HepG2 (cell line): ENCODE results near the gene RIPOR3.

Experiments used
- ATF3 ChIP-seq: sonication (generic); formaldehyde crosslinking; IDR thresholded peaks from 2 replicates; pipeline ENCODE4 v1.4.0; 2020; ENCODE audit warnings: missing genetic modification reagents
- FOXM1 ChIP-seq: sonication (generic); formaldehyde crosslinking; IDR thresholded peaks from 2 replicates; pipeline ENCODE4 v1.5.0; 2020; ENCODE audit warnings: missing genetic modification reagents
- GFI1 ChIP-seq: sonication (generic); formaldehyde crosslinking; IDR thresholded peaks from 2 replicates; pipeline ENCODE4 v1.5.0; 2020; ENCODE audit warnings: missing genetic modification reagents, mild to moderate bottlenecking, borderline replicate concordance
- POLR2A ChIP-seq, 2 experiments: IDR thresholded peaks; 2 replicates each; pipeline ENCODE4 v1.6.1; 2011; ENCODE audit warnings: low read depth in 2 of 2, low read length in 2 of 2, mild to moderate bottlenecking in 1 of 2, moderate library complexity in 1 of 2; ENCODE audit not compliant: insufficient read depth in 1 of 2
- RBM39 ChIP-seq: fragments of 200-400 bp; formaldehyde crosslinking; IDR thresholded peaks from one replicate; pipeline ENCODE4 v1.6.1; 2018; ENCODE audit warnings: antibody characterized with exemption, mild to moderate bottlenecking, low read depth, low read length; ENCODE audit not compliant: poor library complexity, severe bottlenecking
- RORA ChIP-seq: sonication (generic); formaldehyde crosslinking; IDR thresholded peaks from 2 replicates; pipeline ENCODE4 v1.5.0; 2020; ENCODE audit warnings: mild to moderate bottlenecking, missing genetic modification reagents, moderate library complexity
- SP1 ChIP-seq, 2 experiments: fragments of 450-650 bp in 1 of 2; sonication (generic) in 1 of 2; formaldehyde crosslinking in 1 of 2; IDR thresholded peaks; 2 replicates each; pipeline versions ENCODE4 v1.4.0 to v1.6.1; 2016 to 2020; ENCODE audit warnings: missing genetic modification reagents in 1 of 2
- SUZ12 ChIP-seq: fragments of 150-350 bp; IDR thresholded peaks from 2 replicates; pipeline ENCODE4 v1.6.1; 2014; ENCODE audit warnings: low read depth, low read length
- ZNF24 ChIP-seq: fragments of 450-650 bp; IDR thresholded peaks from 2 replicates; pipeline ENCODE4 v1.6.1; 2017; ENCODE audit warnings: antibody characterized with exemption, mild to moderate bottlenecking
- ZNF274 ChIP-seq: sonication (generic); formaldehyde crosslinking; IDR thresholded peaks from 2 replicates; pipeline ENCODE4 v1.5.1; 2020; ENCODE audit warnings: mild to moderate bottlenecking, missing genetic modification reagents
- TF ChIP-seq, protein P1 (sequence below): sonication (generic); formaldehyde crosslinking; IDR thresholded peaks from 2 replicates; pipeline ENCODE4 v1.5.0; 2020; ENCODE audit warnings: mild to moderate bottlenecking, missing genetic modification reagents, moderate library complexity
- TF ChIP-seq, protein P2 (sequence below): sonication (generic); formaldehyde crosslinking; IDR thresholded peaks from 2 replicates; pipeline ENCODE4 v1.9.0; 2021; ENCODE audit warnings: missing genetic modification reagents, mild to moderate bottlenecking, borderline replicate concordance

- TF ChIP-seq POLR2A (IDR thresholded peaks at IDR 0.05; ENCODE audit: insufficient read depth in 1 of 2, low read depth in 2 of 2, low read length in 2 of 2) (no peak), SP1 (IDR thresholded peaks at IDR 0.05) (no peak), SP1 (CRISPR knock-in tag; IDR thresholded peaks at IDR 0.05) (no peak), RORA (CRISPR knock-in tag) (no peak), ATF3 (CRISPR knock-in tag) (no peak), GFI1 (no peak), SUZ12 (no peak), ZNF24 (no peak), FOXM1 (CRISPR knock-in tag) (no peak), RBM39 (no peak), ZNF274 (CRISPR knock-in tag) (no peak)
- TF ChIP-seq, protein P1, sequence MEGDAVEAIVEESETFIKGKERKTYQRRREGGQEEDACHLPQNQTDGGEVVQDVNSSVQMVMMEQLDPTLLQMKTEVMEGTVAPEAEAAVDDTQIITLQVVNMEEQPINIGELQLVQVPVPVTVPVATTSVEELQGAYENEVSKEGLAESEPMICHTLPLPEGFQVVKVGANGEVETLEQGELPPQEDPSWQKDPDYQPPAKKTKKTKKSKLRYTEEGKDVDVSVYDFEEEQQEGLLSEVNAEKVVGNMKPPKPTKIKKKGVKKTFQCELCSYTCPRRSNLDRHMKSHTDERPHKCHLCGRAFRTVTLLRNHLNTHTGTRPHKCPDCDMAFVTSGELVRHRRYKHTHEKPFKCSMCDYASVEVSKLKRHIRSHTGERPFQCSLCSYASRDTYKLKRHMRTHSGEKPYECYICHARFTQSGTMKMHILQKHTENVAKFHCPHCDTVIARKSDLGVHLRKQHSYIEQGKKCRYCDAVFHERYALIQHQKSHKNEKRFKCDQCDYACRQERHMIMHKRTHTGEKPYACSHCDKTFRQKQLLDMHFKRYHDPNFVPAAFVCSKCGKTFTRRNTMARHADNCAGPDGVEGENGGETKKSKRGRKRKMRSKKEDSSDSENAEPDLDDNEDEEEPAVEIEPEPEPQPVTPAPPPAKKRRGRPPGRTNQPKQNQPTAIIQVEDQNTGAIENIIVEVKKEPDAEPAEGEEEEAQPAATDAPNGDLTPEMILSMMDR (CRISPR knock-in tag) = no peak
- TF ChIP-seq, protein P2, sequence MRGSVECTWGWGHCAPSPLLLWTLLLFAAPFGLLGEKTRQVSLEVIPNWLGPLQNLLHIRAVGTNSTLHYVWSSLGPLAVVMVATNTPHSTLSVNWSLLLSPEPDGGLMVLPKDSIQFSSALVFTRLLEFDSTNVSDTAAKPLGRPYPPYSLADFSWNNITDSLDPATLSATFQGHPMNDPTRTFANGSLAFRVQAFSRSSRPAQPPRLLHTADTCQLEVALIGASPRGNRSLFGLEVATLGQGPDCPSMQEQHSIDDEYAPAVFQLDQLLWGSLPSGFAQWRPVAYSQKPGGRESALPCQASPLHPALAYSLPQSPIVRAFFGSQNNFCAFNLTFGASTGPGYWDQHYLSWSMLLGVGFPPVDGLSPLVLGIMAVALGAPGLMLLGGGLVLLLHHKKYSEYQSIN (CRISPR knock-in tag) = no peak
Observed at GRCh38 chr20:50716518-50716917, 25.2 kb upstream of the RIPOR3 start.
